Keratinocyte (primary cell): ENCODE results near the gene MCM5. TPM values are rescaled to one million over a fixed set of nuclear protein-coding genes. Genes with fewer than 3 reads are reported as not detected.

Experiments used
- DNase-seq: peaks from one replicate; pipeline ENCODE4 v3.0.0-alpha.2; 2011; ENCODE audit warnings: low read depth, missing footprints, low spot score
- FAIRE-seq: peaks from 2 replicates; lab custom pipeline; 2011; peaks lifted over from hg19 to GRCh38; lab: Jason Lieb, UNC
- H2AFZ ChIP-seq: 2 replicates; pipeline ENCODE4 v1.6.0; 2012; ENCODE audit warnings: low read length, control low read depth, inconsistent platforms; ENCODE audit not compliant: control insufficient read depth
- H3K27ac ChIP-seq: 2 replicates; pipeline ENCODE4 v1.5.1; 2011; ENCODE audit warnings: low read length; ENCODE audit not compliant: control insufficient read depth, insufficient read depth
- H3K27me3 ChIP-seq: 3 replicates; pipeline ENCODE4 v1.6.0; 2011; ENCODE audit warnings: low read length; ENCODE audit not compliant: control insufficient read depth, insufficient read depth; ENCODE audit errors: extremely low read depth
- H3K36me3 ChIP-seq, 2 experiments: 2 replicates in 1 of 2; 3 replicates in 1 of 2; pipeline ENCODE4 v1.5.1; 2011; ENCODE audit warnings: low read length in 2 of 2, mild to moderate bottlenecking in 1 of 2; ENCODE audit not compliant: control insufficient read depth in 2 of 2, insufficient read depth in 2 of 2; ENCODE audit errors: extremely low read depth in 1 of 2
- H3K4me1 ChIP-seq: 3 replicates; pipeline ENCODE4 v1.5.1; 2011; ENCODE audit warnings: low read length; ENCODE audit not compliant: control insufficient read depth, insufficient read depth; ENCODE audit errors: extremely low read depth
- H3K4me2 ChIP-seq: 3 replicates; pipeline ENCODE4 v1.6.0; 2011; ENCODE audit warnings: low read depth, low read length; ENCODE audit not compliant: control insufficient read depth, insufficient read depth; ENCODE audit errors: extremely low read depth
- H3K4me3 ChIP-seq, 3 experiments: fragments of 200-600 bp in 1 of 3; sonication (generic) in 1 of 3; 2 replicates in 2 of 3; 3 replicates in 1 of 3; pipeline ENCODE4 v1.5.1; 2011 to 2016; ENCODE audit warnings: low read length in 3 of 3, mild to moderate bottlenecking in 3 of 3, control low read depth in 2 of 3, inconsistent platforms in 1 of 3, low read depth in 1 of 3, mixed read lengths in 1 of 3, mixed run types in 1 of 3, moderate library complexity in 1 of 3; ENCODE audit not compliant: control insufficient read depth in 2 of 3, insufficient read depth in 2 of 3; ENCODE audit errors: extremely low read depth in 1 of 3
- H3K79me2 ChIP-seq: 2 replicates; pipeline ENCODE4 v1.6.0; 2012; ENCODE audit warnings: low read length; ENCODE audit not compliant: control insufficient read depth, insufficient read depth
- H3K9ac ChIP-seq: 3 replicates; pipeline ENCODE4 v1.6.0; 2011; ENCODE audit warnings: low read length; ENCODE audit not compliant: control insufficient read depth, insufficient read depth; ENCODE audit errors: extremely low read depth
- H3K9me1 ChIP-seq: 3 replicates; pipeline ENCODE4 v1.6.0; 2011; ENCODE audit warnings: low read length; ENCODE audit not compliant: control insufficient read depth, insufficient read depth; ENCODE audit errors: extremely low read depth
- H3K9me3 ChIP-seq: 2 replicates; pipeline ENCODE4 v1.5.1; 2012; ENCODE audit warnings: low read depth, low read length; ENCODE audit not compliant: control insufficient read depth
- H4K20me1 ChIP-seq: 3 replicates; pipeline ENCODE4 v1.6.0; 2011; ENCODE audit warnings: low read length; ENCODE audit not compliant: control insufficient read depth, insufficient read depth; ENCODE audit errors: extremely low read depth
- EZH2 ChIP-seq: IDR thresholded peaks from one replicate; pipeline ENCODE4 v1.6.1; 2012; ENCODE audit warnings: inconsistent platforms, mild to moderate bottlenecking, low read length, moderate library complexity
- dilution Hi-C: fragments of 300-500 bp; cut with MboI; formaldehyde crosslinking; loops from one replicate; pipeline ENCODE4 v1.7.0; 2020; ENCODE audit warnings: low sequenced_read_pairs; ENCODE audit not compliant: extremely low pct_ligation_motif_present
- polyA plus RNA-seq, 5 experiments: library from polyadenylated mRNA; depleted of rRNA in 3 of 5; stranded (reverse) in 3 of 5; stranded (forward) in 1 of 5; unstranded in 1 of 5; fragments of >200 nt; gene quantifications; 1 replicate in 1 of 5; 2 replicates in 3 of 5; 3 replicates in 1 of 5; pipeline versions ENCODE4 v1.2.1 to v1.2.3, GENCODE V29; 2011 to 2012; ENCODE audit warnings: missing spikeins in 2 of 5, low read depth in 1 of 5, low replicate concordance in 1 of 5
- TF ChIP-seq, protein P1 (sequence below), 3 experiments: IDR thresholded peaks in 1 of 3; conservative IDR thresholded peaks in 1 of 3; optimal IDR thresholded peaks in 1 of 3; 2 replicates in 2 of 3; 3 replicates in 1 of 3; pipeline versions ENCODE3 to v1.5.1; 2011; ENCODE audit warnings: low read length in 3 of 3, mild to moderate bottlenecking in 3 of 3, moderate library complexity in 2 of 3, control low read depth in 1 of 3, inconsistent platforms in 1 of 3; ENCODE audit not compliant: insufficient read depth in 2 of 3; ENCODE audit errors: extremely low read depth in 1 of 3

Gene MCM5
- polyA plus RNA-seq, 1 donor (not counting 4 experiments of a cell fraction or from before 2014, with no cell fraction given), result 24.4 TPM

DNA sequence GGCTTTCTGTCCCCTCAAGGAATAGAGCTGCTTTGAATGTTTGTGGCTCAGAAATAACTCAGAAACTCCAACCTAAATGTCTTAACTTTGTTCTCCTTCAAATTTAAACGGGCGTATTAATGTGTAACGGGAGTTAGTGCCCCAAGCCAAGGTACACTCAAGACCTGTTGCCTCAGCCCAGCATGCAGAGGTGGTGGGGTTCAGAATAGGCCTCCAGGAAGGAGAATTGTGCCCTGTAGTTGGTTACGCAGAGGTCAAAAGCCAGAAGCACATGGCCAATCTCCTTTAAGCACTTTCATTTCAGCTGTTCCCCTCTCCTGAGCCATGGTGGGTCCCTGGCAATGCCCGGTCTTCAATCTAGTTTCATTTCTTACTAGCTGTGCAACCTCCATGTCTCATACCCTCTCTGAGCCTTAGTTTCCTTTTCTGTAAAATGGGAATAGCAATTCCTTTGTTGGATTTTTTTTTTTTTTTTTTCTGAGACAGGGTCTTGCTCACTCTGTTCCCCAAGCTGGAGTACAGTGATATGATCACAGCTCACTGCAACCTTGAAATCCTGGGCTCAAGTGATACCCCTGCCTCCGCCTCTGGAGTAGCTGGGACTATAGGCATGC, 14.9 kb upstream of the MCM5 start:
- Histone ChIP-seq H3K36me3 (peaks cover 0 to 13% of the 10 kb centered on the region in 2 experiments), H4K20me1 (no peaks in the 10 kb centered on the region), H3K79me2 (no peaks in the 10 kb centered on the region), H3K9ac (no peak overlapping the region), H2AFZ (no peak overlapping the region), H3K9me3 (no peaks in the 10 kb centered on the region), H3K27ac (no peak overlapping the region), H3K4me1 (peaks cover 9% of the 10 kb centered on the region), H3K9me1 (no peaks in the 10 kb centered on the region), H3K27me3 (no peaks in the 10 kb centered on the region), H3K4me2 (no peak overlapping the region), H3K4me3 (no peak overlapping the region)
- no peak for FAIRE-seq
- no peak for TF ChIP-seq EZH2
- TF ChIP-seq, protein P1, sequence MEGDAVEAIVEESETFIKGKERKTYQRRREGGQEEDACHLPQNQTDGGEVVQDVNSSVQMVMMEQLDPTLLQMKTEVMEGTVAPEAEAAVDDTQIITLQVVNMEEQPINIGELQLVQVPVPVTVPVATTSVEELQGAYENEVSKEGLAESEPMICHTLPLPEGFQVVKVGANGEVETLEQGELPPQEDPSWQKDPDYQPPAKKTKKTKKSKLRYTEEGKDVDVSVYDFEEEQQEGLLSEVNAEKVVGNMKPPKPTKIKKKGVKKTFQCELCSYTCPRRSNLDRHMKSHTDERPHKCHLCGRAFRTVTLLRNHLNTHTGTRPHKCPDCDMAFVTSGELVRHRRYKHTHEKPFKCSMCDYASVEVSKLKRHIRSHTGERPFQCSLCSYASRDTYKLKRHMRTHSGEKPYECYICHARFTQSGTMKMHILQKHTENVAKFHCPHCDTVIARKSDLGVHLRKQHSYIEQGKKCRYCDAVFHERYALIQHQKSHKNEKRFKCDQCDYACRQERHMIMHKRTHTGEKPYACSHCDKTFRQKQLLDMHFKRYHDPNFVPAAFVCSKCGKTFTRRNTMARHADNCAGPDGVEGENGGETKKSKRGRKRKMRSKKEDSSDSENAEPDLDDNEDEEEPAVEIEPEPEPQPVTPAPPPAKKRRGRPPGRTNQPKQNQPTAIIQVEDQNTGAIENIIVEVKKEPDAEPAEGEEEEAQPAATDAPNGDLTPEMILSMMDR (optimal IDR thresholded peaks at IDR 0.05 in 1 of 3, IDR thresholded peaks at IDR 0.05 in 1 of 3, conservative IDR thresholded peaks at IDR 0.05 in 1 of 3; ENCODE audit: extremely low read depth in 1 of 3, insufficient read depth in 2 of 3, low read length in 3 of 3), result no peak
- dilution Hi-C loops, result no loop called here
- DNase-seq, result no peak

DNA sequence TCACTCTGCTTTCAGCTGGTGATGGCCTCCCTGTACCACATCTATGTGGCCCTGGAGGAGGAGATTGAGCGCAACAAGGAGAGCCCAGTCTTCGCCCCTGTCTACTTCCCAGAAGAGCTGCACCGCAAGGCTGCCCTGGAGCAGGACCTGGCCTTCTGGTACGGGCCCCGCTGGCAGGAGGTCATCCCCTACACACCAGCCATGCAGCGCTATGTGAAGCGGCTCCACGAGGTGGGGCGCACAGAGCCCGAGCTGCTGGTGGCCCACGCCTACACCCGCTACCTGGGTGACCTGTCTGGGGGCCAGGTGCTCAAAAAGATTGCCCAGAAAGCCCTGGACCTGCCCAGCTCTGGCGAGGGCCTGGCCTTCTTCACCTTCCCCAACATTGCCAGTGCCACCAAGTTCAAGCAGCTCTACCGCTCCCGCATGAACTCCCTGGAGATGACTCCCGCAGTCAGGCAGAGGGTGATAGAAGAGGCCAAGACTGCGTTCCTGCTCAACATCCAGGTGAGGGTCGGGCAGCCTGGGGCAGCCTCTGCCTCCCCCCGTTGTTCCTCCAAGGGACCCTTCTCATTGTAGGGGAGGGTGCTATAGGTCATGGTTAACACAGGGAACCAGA, 13.2 kb upstream of the MCM5 start:
- Histone ChIP-seq H3K27ac (no peak overlapping the region), H3K27me3 (no peaks in the 10 kb centered on the region), H2AFZ (no peak overlapping the region), H3K9me1 (no peaks in the 10 kb centered on the region), H3K9ac (no peak overlapping the region), H3K36me3 (peaks cover 0 to 18% of the 10 kb centered on the region in 2 experiments), H3K4me2 (no peak overlapping the region), H3K4me3 (no peak overlapping the region), H4K20me1 (no peaks in the 10 kb centered on the region), H3K79me2 (no peaks in the 10 kb centered on the region), H3K9me3 (no peaks in the 10 kb centered on the region), H3K4me1 (no peaks in the 10 kb centered on the region)
- TF ChIP-seq, protein P1 (optimal IDR thresholded peaks at IDR 0.05 in 1 of 3, IDR thresholded peaks at IDR 0.05 in 1 of 3, conservative IDR thresholded peaks at IDR 0.05 in 1 of 3; ENCODE audit: extremely low read depth in 1 of 3, insufficient read depth in 2 of 3, low read length in 3 of 3), result no peak
- no peak for TF ChIP-seq EZH2
- dilution Hi-C loops, result no loop called here
- FAIRE-seq, result no peak
- no peak for DNase-seq
